ENCODE data around the gene FIP1L1. TPM values are rescaled to one million over a fixed set of nuclear protein-coding genes. Genes with fewer than 3 reads are reported as not detected.
A peak's percentile ranks its signal among the peaks of the same experiment; 100 is the strongest.

Gene FIP1L1
- total RNA-seq, 4 donors from 2014 or later, result 31.5 to 62.7 (median 45.3) TPM

- H3K4me1 ChIP-seq, result peaks cover 0 to 27% (median 0%) of the 10 kb centered on the region in 4 donors
Measured at GRCh38 chr4:53365121-53365485, 12.3 kb upstream of the FIP1L1 start.

DNA sequence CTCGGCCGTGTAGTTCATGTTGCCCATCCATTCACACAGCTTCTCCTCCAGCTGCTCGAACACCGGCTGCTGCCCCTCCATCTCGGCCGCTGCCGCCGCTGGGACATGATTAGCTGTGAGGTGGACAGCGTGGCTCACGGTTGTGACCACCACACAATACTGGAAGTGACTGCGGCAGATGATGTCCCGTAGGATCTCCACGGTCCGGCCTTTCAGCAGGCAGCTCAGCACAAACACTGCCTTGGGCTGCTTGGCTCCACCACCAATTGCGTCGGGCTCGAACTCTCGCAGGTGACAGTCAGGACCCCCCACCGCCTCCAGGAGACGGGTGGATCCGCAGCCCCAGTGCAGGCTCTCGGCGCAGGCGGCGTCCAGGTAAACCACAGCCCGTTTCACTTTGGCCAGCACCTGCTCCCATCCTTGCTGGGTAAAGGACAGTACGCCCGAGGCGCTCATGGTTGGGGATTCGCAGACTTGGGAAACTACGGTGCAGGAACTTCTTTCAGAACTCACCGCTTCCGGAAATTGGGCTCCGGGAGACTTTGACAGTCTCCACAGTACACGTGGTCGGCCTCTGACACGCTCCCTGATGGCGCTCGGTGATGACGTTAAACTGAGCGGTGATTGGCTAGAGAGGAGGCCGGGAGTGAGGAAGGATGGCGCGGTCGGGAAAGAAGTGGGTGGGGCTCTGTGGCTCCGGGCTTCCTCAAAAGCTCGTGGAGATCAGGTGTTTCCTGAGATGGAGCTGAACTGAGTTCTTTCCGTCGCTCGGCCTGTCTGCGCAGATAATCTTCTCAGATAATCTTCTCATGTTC lies 11.7 kb upstream of the FIP1L1 start, which contains the start of gene SCFD2:
Gene SCFD2 (minus strand): TSS at position 576 of the 815 bp plus-strand sequence.
- no peaks in the 10 kb centered on the region for H3K9me3 ChIP-seq
- peak; percentile 98 to 100 (median 99) for DNase-seq
- peak within 1 kb of the TSS; percentile 47 to 77 (median 56) for H3K27ac ChIP-seq
- no peaks in the 10 kb centered on the region for H3K27me3 ChIP-seq
- peak in 1 of 2 donors; percentile 23 for TF ChIP-seq POLR2A (IDR thresholded peaks at IDR 0.05)
- no peak for TF ChIP-seq CTCF (IDR thresholded peaks at IDR 0.05)
- peaks cover 0 to 27% (median 0%) of the 10 kb centered on the region in 4 donors for H3K4me1 ChIP-seq
- no peaks in the 10 kb centered on the region for H3K36me3 ChIP-seq
- H3K4me3 ChIP-seq, result peak within 1 kb of the TSS; percentile 76 to 100 (median 86)

More at GRCh38 chr4:53365121-53365485, 12.3 kb upstream of the FIP1L1 start:
- no peak for TF ChIP-seq CTCF (IDR thresholded peaks at IDR 0.05)
- TF ChIP-seq POLR2A (IDR thresholded peaks at IDR 0.05), result no peak
- H3K27me3 ChIP-seq, result no peaks in the 10 kb centered on the region
- peak overlapping the region; percentile 76 to 100 (median 86) for H3K4me3 ChIP-seq
- H3K27ac ChIP-seq, result peak overlapping the region; percentile 45 to 77 (median 56)
- no peaks in the 10 kb centered on the region for H3K36me3 ChIP-seq
- DNase-seq, result no peak
- H3K9me3 ChIP-seq, result no peaks in the 10 kb centered on the region

DNA sequence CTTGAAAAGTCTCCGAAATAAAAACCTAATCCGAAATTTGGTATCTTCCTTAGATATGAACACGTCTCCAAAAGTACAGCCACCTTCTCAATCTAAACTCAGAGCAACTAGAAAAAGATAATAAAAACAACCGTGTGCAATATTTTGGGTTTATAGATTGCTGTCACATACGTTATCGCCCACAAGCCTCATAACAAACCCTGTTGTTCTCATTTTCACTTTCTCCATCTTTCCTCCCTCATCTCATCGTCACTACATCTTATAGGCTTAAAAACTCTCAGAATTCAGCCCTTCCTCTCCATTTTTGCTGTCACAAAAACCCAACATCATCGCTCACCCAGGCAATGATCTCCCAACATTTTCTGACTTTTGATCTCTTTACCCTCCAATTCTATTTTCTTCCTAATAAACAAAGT lies 11.1 kb upstream of the FIP1L1 start:
- Histone ChIP-seq H3K4me1 (peaks cover 0 to 27% (median 0%) of the 10 kb centered on the region in 4 donors), H3K27me3 (no peaks in the 10 kb centered on the region)

DNA sequence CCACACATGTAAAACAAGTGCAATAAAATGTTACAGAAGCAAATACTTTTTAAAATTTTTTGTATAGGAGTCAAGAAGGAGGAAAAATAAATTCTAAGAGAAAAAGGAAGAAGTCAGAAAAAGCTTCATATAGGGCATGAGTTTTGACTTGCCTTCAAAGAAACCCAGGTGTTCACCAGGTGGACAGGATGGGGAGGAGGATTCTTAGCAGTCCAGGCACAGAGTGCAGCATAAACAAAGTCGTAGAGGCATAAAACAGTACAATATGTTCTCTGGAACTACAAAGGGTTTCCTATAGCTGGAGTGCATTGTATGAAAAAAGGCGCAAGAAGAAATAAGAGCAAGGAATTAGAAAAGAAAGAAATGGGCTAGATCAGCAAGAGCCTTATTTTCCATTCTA lies 9.7 kb upstream of the FIP1L1 start:
- TF ChIP-seq POLR2A (IDR thresholded peaks at IDR 0.05), result no peak
- peaks cover 0 to 26% (median 0%) of the 10 kb centered on the region in 4 donors for H3K4me1 ChIP-seq
- H3K9me3 ChIP-seq, result no peaks in the 10 kb centered on the region
- no peaks in the 10 kb centered on the region for H3K27me3 ChIP-seq
- H3K36me3 ChIP-seq, result no peaks in the 10 kb centered on the region
- DNase-seq, result no peak
- no peak overlapping the region for H3K27ac ChIP-seq
- no peak overlapping the region for H3K4me3 ChIP-seq

More for the DNA sequence above, 11.1 kb upstream of the FIP1L1 start:
- Histone ChIP-seq H3K27ac (peak overlapping the region; percentile 47 to 77 (median 56)), H3K4me3 (peak overlapping the region; percentile 76 to 100 (median 86)), H3K36me3 (no peaks in the 10 kb centered on the region), H3K9me3 (no peaks in the 10 kb centered on the region)
- no peak for DNase-seq
- TF ChIP-seq CTCF (IDR thresholded peaks at IDR 0.05) (no peak), POLR2A (IDR thresholded peaks at IDR 0.05) (no peak)

DNA sequence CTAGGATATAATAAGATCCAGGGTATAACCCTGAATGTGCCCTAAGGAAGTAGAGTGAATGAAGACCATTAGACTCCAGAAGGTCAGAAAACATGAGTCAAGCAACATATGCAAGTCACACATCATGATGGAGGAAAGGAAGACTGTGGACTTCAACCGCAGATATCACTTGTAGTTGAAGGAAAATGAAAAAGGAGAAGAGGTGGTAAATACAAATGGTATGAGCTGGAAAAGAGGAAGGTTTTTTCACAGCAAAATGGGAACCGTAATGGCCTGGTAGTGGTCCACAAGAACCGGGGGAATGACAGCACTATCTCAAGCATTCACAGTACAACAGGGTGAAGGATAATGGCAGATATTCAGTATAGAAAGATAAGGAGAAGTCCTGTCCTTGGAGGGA lies 6.4 kb upstream of the FIP1L1 start:
- H3K4me1 ChIP-seq, result no peaks in the 10 kb centered on the region
- H3K9me3 ChIP-seq, result no peaks in the 10 kb centered on the region
- H3K4me3 ChIP-seq, result no peak overlapping the region
- TF ChIP-seq CTCF (IDR thresholded peaks at IDR 0.05), result no peak
- no peak for TF ChIP-seq POLR2A (IDR thresholded peaks at IDR 0.05)
- DNase-seq, result no peak
- H3K27ac ChIP-seq, result no peak overlapping the region
- H3K27me3 ChIP-seq, result no peaks in the 10 kb centered on the region
- H3K36me3 ChIP-seq, result no peaks in the 10 kb centered on the region

DNA sequence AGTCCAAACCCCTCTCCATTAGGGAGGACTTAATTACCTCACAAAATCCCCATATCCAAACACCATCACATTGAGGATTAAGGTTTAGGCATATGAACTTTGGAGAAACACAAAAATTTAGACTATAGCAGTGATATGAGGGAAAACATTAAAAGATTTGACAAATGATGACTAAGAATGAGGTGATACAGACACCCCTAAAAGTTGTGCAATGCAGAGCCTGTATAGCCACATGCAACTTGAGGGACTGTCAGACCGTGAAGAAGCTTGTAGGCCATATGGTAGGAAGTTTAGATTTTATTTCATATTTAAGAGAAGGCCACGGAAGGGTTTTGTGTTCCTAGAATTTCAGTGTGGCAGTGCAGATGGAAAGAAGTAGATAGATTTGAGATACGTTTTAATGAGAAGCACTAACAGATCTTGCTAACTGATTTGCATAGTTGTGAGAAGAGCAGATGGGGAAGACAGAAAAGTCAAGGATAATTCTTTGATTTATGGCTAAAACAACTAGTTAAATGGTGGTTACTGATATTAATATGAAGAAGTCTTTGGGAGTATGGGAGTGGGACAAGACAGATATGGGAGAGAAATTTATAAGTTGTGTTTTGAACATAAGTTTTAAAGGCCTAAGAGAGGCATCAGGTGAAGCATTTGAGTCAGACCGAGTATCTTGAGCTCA lies 5.5 kb upstream of the FIP1L1 start:
- Histone ChIP-seq H3K27me3 (no peaks in the 10 kb centered on the region), H3K9me3 (no peaks in the 10 kb centered on the region), H3K36me3 (no peaks in the 10 kb centered on the region), H3K27ac (no peak overlapping the region), H3K4me3 (no peak overlapping the region), H3K4me1 (no peaks in the 10 kb centered on the region)
- no peak for DNase-seq
- no peak for TF ChIP-seq POLR2A (IDR thresholded peaks at IDR 0.05)
- no peak for TF ChIP-seq CTCF (IDR thresholded peaks at IDR 0.05)
